Panc1 (cell line): Measurements from ENCODE around the gene ZNF558. TPM values are rescaled to one million over a fixed set of nuclear protein-coding genes. Genes with fewer than 3 reads are reported as not detected.

Experiments
- ATAC-seq: fragments of 200-7000 bp; cut with Tn5 transposase; 2 replicates; pipeline ENCODE4 v1.9.1; 2020; ENCODE audit warnings: mild to moderate bottlenecking, moderate library complexity
- BruUV-seq: library from RNA; stranded (reverse); fragments of 400-500 nt; replicated peaks from 2 replicates; lab custom pipeline; 2021; lab: Mats Ljungman, UMichigan
- CTCF ChIA-PET: fragments of 300-600 bp; sonication (Branson Sonifier 250); formaldehyde crosslinking; loops from one replicate; lab custom pipeline; 2022; ENCODE audit warnings: antibody characterized with exemption; lab: Charles Lee
- POLR2A ChIA-PET: fragments of 300-600 bp; sonication (Branson Sonifier 250); formaldehyde crosslinking; loops from one replicate; lab custom pipeline; 2022; ENCODE audit warnings: antibody characterized with exemption; lab: Charles Lee
- DNase-seq: peaks from one replicate; pipeline ENCODE4 v3.0.0-alpha.2; 2010; ENCODE audit warnings: low read depth, low spot score
- H3K27ac ChIP-seq: 2 replicates; pipeline ENCODE4 v1.5.1; 2011; ENCODE audit warnings: mild to moderate bottlenecking, low read length, inconsistent platforms
- H3K27me3 ChIP-seq: fragments of 200-500 bp; sonication (Bioruptor generic); 2 replicates; pipeline ENCODE4 v1.6.0; 2014; ENCODE audit warnings: low read length, inconsistent platforms; ENCODE audit not compliant: control insufficient read depth, insufficient read depth
- H3K36me3 ChIP-seq: fragments of 200-500 bp; sonication (Bioruptor generic); 2 replicates; pipeline ENCODE4 v1.5.1; 2014; ENCODE audit warnings: inconsistent platforms, mild to moderate bottlenecking, low read length, moderate library complexity; ENCODE audit not compliant: control insufficient read depth, insufficient read depth
- H3K4me1 ChIP-seq: 2 replicates; pipeline ENCODE4 v1.5.1; 2011; ENCODE audit warnings: inconsistent platforms, mild to moderate bottlenecking, low read length, moderate library complexity; ENCODE audit not compliant: control insufficient read depth, insufficient read depth
- H3K4me3 ChIP-seq, 2 experiments: 2 replicates each; pipeline ENCODE4 v1.5.1; 2011 to 2012; ENCODE audit warnings: low read depth in 2 of 2, low read length in 2 of 2, mild to moderate bottlenecking in 2 of 2, inconsistent platforms in 1 of 2, moderate library complexity in 1 of 2
- H3K9me3 ChIP-seq: fragments of 200-500 bp; sonication (Bioruptor generic); 2 replicates; pipeline ENCODE4 v1.5.1; 2014; ENCODE audit warnings: low read depth, mild to moderate bottlenecking, inconsistent platforms, low read length, moderate library complexity; ENCODE audit not compliant: control insufficient read depth, insufficient read depth
- CTCF ChIP-seq: fragments of 450-650 bp; IDR thresholded peaks from 2 replicates; pipeline ENCODE4 v1.5.1; 2017; ENCODE audit warnings: mild to moderate bottlenecking
- POLR2AphosphoS5 ChIP-seq: IDR thresholded peaks from 2 replicates; pipeline ENCODE4 v1.6.1; 2012; ENCODE audit warnings: mild to moderate bottlenecking, low read depth, low read length, moderate library complexity
- REST ChIP-seq, 2 experiments: IDR thresholded peaks; 2 replicates each; pipeline ENCODE4 v1.6.1; 2011 to 2012; ENCODE audit warnings: low read depth in 2 of 2, control low read depth in 1 of 2, low read length in 1 of 2, mild to moderate bottlenecking in 1 of 2, moderate library complexity in 1 of 2; ENCODE audit not compliant: insufficient read depth in 1 of 2
- SIN3A ChIP-seq: IDR thresholded peaks from 2 replicates; pipeline ENCODE4 v1.6.1; 2012; ENCODE audit warnings: low read depth, mild to moderate bottlenecking, low read length, moderate library complexity, borderline replicate concordance; ENCODE audit not compliant: insufficient read depth
- TCF7L2 ChIP-seq: IDR thresholded peaks from 2 replicates; pipeline ENCODE4 v1.6.1; 2011; ENCODE audit warnings: mild to moderate bottlenecking, low read depth, low read length, inconsistent platforms
- in situ Hi-C: cut with HindIII; loops from 2 replicates; pipeline ENCODE4 v1.10.0; 2016; ENCODE audit warnings: low sequenced_read_pairs, low pct_unique_long_range_greater_than_20kb
- intact Hi-C: fragments of 100-400 bp; cut with micrococcal nuclease; formaldehyde crosslinking; loops from one replicate; pipeline ENCODE4 v1.10.0; 2022; ENCODE audit not compliant: unreplicated experiment
- total RNA-seq: library from RNA; stranded (reverse); gene quantifications from one replicate; pipeline ENCODE4 v1.2.1, GENCODE V29; 2021; ENCODE audit not compliant: unreplicated experiment

Gene ZNF558
- total RNA-seq, 1 experiment from 2014 or later = 43.3 TPM

GRCh38 chr19:8814176-8814575 lies 17.9 kb downstream of the ZNF558 start:
- BruUV-seq = no TSS peak

GRCh38 chr19:8811315-8812172 lies 20.6 kb downstream of the ZNF558 start:
- ChIA-PET POLR2A (no interaction called here), CTCF (no interaction called here)
- intact Hi-C loops = loop anchor here (10.0 kb wide), 1 partner anchor 263 kb away; no protein-coding TSS in a partner anchor
- no peak for TF ChIP-seq SIN3A
- TF ChIP-seq CTCF = no peak
- TF ChIP-seq REST (IDR thresholded peaks at IDR 0.05; ENCODE audit: insufficient read depth in 1 of 2, low read depth in 2 of 2, low read length in 1 of 2) = no peak
- no peak for TF ChIP-seq TCF7L2

More at GRCh38 chr19:8814176-8814575, 17.9 kb downstream of the ZNF558 start:
- Histone ChIP-seq H3K36me3 (peaks cover 25% of the 10 kb centered on the region), H3K4me1 (no peaks in the 10 kb centered on the region), H3K4me3 (no peak overlapping the region), H3K9me3 (peaks cover 81% of the 10 kb centered on the region), H3K27me3 (no peaks in the 10 kb centered on the region), H3K27ac (no peak overlapping the region)
- POLR2A ChIA-PET = no interaction called here
- TF ChIP-seq TCF7L2 (no peak), POLR2AphosphoS5 (no peak), REST (IDR thresholded peaks at IDR 0.05; ENCODE audit: insufficient read depth in 1 of 2, low read depth in 2 of 2, low read length in 1 of 2) (no peak), CTCF (no peak), SIN3A (no peak)
- CTCF ChIA-PET = no interaction called here
- in situ Hi-C loops = no loop called here
- intact Hi-C loops = loop anchor here (10.0 kb wide), 1 partner anchor 261 kb away; no protein-coding TSS in a partner anchor
- ATAC-seq (no peak), DNase-seq (no peak)

More at GRCh38 chr19:8811315-8812172, 20.6 kb downstream of the ZNF558 start:
- no peak for DNase-seq
- no peak overlapping the region for H3K4me3 ChIP-seq
- H3K27ac ChIP-seq = no peak overlapping the region
- peaks cover 19% of the 10 kb centered on the region for H3K36me3 ChIP-seq
- BruUV-seq = TSS peak; percentile 56
- H3K27me3 ChIP-seq = no peaks in the 10 kb centered on the region
- ATAC-seq = no peak
- H3K9me3 ChIP-seq = peaks cover 86% of the 10 kb centered on the region
- H3K4me1 ChIP-seq = no peaks in the 10 kb centered on the region
- in situ Hi-C loops = no loop called here
